ENCODE results near the gene RP9. TPM values are rescaled to one million over a fixed set of nuclear protein-coding genes. Genes with fewer than 3 reads are reported as not detected.

Gene RP9
- total and polyA plus RNA-seq, 9 of the 15 experiments (the other 6 are each of a cell fraction or from before 2014, with no cell fraction given), result 10.7 to 44.8 (median 33.4) TPM

GRCh38 chr7:33109005-33109757 lies at the start of gene RP9 (continued):
- TF ChIP-seq ZNF354B (CRISPR knock-in tag; IDR thresholded peaks at IDR 0.05) (no peak), FOXA1 (IDR thresholded peaks at IDR 0.05; ENCODE audit: borderline replicate concordance) (no peak), ZBTB34 (CRISPR knock-in tag; IDR thresholded peaks at IDR 0.05) (no peak), CHD2 (IDR thresholded peaks at IDR 0.05; ENCODE audit: low read depth, low read length) (no peak), ARID3B (CRISPR knock-in tag; IDR thresholded peaks at IDR 0.05; ENCODE audit: borderline replicate concordance) (no peak), TCF7L2 (IDR thresholded peaks at IDR 0.05; ENCODE audit: low read depth, low read length) (no peak), ZNF143 (CRISPR knock-in tag; IDR thresholded peaks at IDR 0.05) (no peak)

- H3K9me1 ChIP-seq (ENCODE audit: control insufficient read depth, insufficient read depth, low read length), result no peaks in the 10 kb centered on the region
- no peak for FAIRE-seq
- no peaks in the 10 kb centered on the region for H3K27me3 ChIP-seq (ENCODE audit: control insufficient read depth in 2 of 2, insufficient read depth in 2 of 2, low read length in 2 of 2)
- no peak overlapping the region for H2AFZ ChIP-seq (ENCODE audit: low read depth, low read length)
- no peaks in the 10 kb centered on the region for H4K20me1 ChIP-seq (replicated peaks; ENCODE audit: control insufficient read depth, insufficient read depth, low read length)
- TF ChIP-seq TOE1 (IDR thresholded peaks at IDR 0.05; ENCODE audit: borderline replicate concordance) (no peak), TOE1 (CRISPR knock-in tag; IDR thresholded peaks at IDR 0.05; ENCODE audit: borderline replicate concordance, low read depth) (no peak), CEBPG (CRISPR knock-in tag; IDR thresholded peaks at IDR 0.05) (no peak), CEBPG (tag; conservative IDR thresholded peaks at IDR 0.05 in 1 of 2, IDR thresholded peaks at IDR 0.05 in 1 of 2) (0 out of 4 replicates have a peak, but pooled peaks of 1 of the 2 experiments have one; percentile 17)
- intact Hi-C loops (cut with micrococcal nuclease) (no loop called here), in situ Hi-C loops (cut with MboI) (no loop called here)
- no peak overlapping the region for H3K27ac ChIP-seq (ENCODE audit: extremely low read depth, low read depth, low read length)
- H3K9me3 ChIP-seq (replicated peaks; ENCODE audit: control insufficient read depth, insufficient read depth, low read depth, low read length), result no peaks in the 10 kb centered on the region
- H3K4me2 ChIP-seq (ENCODE audit: insufficient read depth, low read length), result no peak overlapping the region
- H3K36me3 ChIP-seq (ENCODE audit: control insufficient read depth, insufficient read depth, low read length), result no peaks in the 10 kb centered on the region
- no peak for ATAC-seq
- H3K4me3 ChIP-seq, result no peak overlapping the region
- no peaks in the 10 kb centered on the region for H3K4me1 ChIP-seq (replicated peaks in 1 of 2; ENCODE audit: control insufficient read depth in 2 of 2, insufficient read depth in 2 of 2, low read length in 2 of 2)
- no TSS peak for BruUV-seq (replicated peaks)
- WGBS (ENCODE audit: insufficient coverage, low coverage, missing lambda C conversion rate), result 19% methylated on average over 2 of the region's 2 CpGs
- no peak for DNase-seq (ENCODE audit: extremely low read depth in 1 of 4, low spot score in 3 of 4)
- no peaks in the 10 kb centered on the region for H3K79me2 ChIP-seq (ENCODE audit: control insufficient read depth, insufficient read depth, low read length)
- no peak overlapping the region for H3K9ac ChIP-seq (ENCODE audit: insufficient read depth in 1 of 2, low read depth in 2 of 2, low read length in 2 of 2)
- ChIA-PET POLR2A (no interaction called here), CTCF (ENCODE audit: low intra/inter-chr PET ratio) (no interaction called here)
These were observed 48.6 kb upstream of the RP9 start for GRCh38 chr7:33157781-33158180.
